ENCODE data around the gene DHX57. TPM values are rescaled to one million over a fixed set of nuclear protein-coding genes. Genes with fewer than 3 reads are reported as not detected.
A peak's percentile ranks its signal among the peaks of the same experiment; 100 is the strongest.

DHX57 gene
- total RNA-seq, 1 donor from 2014 or later = 18.6 TPM

DNA sequence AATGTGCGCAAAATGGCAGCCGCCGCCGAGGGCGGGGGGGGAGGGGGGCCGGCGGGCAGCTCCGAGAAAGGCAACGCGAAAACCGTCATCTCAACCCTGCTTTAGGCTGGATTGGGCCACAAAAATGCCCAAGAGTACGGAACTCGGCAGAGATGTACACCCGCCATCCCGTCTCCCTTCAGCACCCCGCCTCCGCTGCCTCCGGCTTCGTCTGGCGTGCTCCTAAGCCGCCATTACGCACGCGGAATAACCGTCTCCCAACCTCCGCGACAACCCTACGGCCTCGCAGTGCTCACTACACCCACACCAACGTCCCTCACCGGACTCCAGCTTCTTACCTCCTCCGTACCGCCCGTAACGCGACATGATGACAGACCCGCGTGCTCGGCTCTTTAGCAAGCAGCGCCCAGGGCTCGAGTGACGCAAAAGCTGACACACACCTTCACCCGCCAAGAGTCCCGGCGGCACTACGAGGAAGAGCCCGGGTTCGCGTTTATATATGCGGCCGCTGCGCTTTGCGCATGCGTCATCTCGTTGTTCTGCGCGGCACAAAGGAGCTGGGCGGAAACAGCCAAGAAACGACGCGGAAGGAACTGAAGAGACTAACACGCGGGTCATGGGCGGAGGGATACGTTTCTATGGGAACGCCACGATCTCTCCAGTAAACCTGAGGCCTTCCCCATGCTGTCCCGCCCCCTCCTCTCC is 124.7 kb downstream of the DHX57 start, which contains the start of gene SRSF7:
TSS of gene SRSF7 (minus strand) at position 471 of the 705 bp plus-strand sequence. CDS start at position 366, 105 bp downstream.
- H3K4me1 Mint-ChIP-seq (ENCODE audit: low read depth, unreplicated experiment) = peaks cover 30% of the 10 kb centered on the region
- peaks cover 51% of the 10 kb centered on the region for H3K79me2 ChIP-seq (ENCODE audit: insufficient read depth, low read length)

DNA sequence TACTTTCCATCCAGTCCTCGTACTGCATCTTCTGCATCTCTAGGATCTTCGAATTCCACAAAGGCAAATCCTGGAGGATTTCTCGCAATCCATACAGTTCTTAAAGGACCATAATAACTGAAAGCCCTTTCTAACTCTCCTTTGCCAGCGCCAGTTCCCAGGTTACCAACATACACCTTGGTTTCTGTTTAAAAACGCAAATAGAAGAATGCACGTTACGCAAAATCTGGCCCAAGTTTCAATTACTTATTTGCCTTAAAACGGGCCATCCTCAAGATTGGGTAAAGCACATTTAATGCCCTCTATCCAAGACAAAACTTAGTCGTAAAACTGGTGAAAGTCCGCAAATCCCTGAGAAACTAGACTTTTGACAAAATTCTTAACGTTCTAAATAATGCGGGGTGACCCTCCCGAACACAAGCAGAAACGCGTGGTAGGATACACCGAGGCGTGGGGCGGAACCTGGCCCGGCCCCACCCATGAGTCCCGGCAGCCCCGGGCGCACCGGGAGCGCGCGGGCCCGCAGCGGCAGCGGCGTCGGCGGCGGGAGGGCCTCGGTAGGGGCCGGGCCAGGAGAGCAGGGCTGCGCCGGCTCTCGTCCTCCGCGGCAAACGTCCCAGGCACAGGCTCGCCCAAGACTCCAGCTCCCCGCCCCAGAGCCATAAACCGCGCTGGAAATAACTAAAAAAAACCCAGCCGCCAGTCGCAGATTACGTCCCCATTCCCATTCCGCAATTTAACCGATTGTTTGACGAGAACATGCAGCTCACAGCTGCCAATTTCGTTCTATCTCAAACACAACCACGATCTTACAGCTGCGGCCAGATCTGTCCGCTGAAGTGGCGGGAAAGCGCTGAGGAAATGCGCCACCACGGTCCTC is 125.5 kb downstream of the DHX57 start:
- no peaks in the 10 kb centered on the region for H3K27me3 ChIP-seq (ENCODE audit: insufficient read depth, low read length)
- TF ChIP-seq EZH2 (IDR thresholded peaks at IDR 0.05; ENCODE audit: insufficient read depth, low read length) = no peak
- TF ChIP-seq, protein P1, sequence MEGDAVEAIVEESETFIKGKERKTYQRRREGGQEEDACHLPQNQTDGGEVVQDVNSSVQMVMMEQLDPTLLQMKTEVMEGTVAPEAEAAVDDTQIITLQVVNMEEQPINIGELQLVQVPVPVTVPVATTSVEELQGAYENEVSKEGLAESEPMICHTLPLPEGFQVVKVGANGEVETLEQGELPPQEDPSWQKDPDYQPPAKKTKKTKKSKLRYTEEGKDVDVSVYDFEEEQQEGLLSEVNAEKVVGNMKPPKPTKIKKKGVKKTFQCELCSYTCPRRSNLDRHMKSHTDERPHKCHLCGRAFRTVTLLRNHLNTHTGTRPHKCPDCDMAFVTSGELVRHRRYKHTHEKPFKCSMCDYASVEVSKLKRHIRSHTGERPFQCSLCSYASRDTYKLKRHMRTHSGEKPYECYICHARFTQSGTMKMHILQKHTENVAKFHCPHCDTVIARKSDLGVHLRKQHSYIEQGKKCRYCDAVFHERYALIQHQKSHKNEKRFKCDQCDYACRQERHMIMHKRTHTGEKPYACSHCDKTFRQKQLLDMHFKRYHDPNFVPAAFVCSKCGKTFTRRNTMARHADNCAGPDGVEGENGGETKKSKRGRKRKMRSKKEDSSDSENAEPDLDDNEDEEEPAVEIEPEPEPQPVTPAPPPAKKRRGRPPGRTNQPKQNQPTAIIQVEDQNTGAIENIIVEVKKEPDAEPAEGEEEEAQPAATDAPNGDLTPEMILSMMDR (IDR thresholded peaks at IDR 0.05; ENCODE audit: insufficient read depth, low read depth, low read length) = no peak
- peak overlapping the region; percentile 99 for H3K4me3 ChIP-seq (ENCODE audit: insufficient read depth, low read depth, low read length)
- peaks cover 55% of the 10 kb centered on the region for H4K20me1 ChIP-seq (ENCODE audit: insufficient read depth, low read length)
- FAIRE-seq (no peak), DNase-seq (ENCODE audit: low read depth) (no peak)
- H3K36me3 ChIP-seq (ENCODE audit: insufficient read depth, low read length) = peaks cover 43% of the 10 kb centered on the region
- peaks cover 16% of the 10 kb centered on the region for H3K4me1 ChIP-seq (ENCODE audit: insufficient read depth, low read length)
- peak overlapping the region; percentile 98 for H3K9ac ChIP-seq (ENCODE audit: low read length)
- Mint-ChIP-seq H3K4me3 (ENCODE audit: unreplicated experiment) (peak overlapping the region; percentile 100), H3K4me1 (ENCODE audit: low read depth, unreplicated experiment) (peaks cover 31% of the 10 kb centered on the region), H3K27me3 (ENCODE audit: low read depth, unreplicated experiment) (no peaks in the 10 kb centered on the region), H3K9me3 (ENCODE audit: unreplicated experiment) (no peaks in the 10 kb centered on the region), H3K27ac (ENCODE audit: unreplicated experiment) (peak overlapping the region; percentile 92), H3K36me3 (ENCODE audit: low read depth, unreplicated experiment) (peaks cover 21% of the 10 kb centered on the region)
- H3K9me3 ChIP-seq (ENCODE audit: insufficient read depth, low read depth, low read length) = no peaks in the 10 kb centered on the region
- H3K4me2 ChIP-seq (ENCODE audit: low read length) = peak overlapping the region; percentile 89
- H3K27ac ChIP-seq (ENCODE audit: low read depth, low read length) = peak overlapping the region; percentile 97
- H2AFZ ChIP-seq (ENCODE audit: low read depth, low read length) = peak overlapping the region; percentile 64
- peaks cover 59% of the 10 kb centered on the region for H3K79me2 ChIP-seq (ENCODE audit: insufficient read depth, low read length)

More for the DNA sequence above, 124.7 kb downstream of the DHX57 start, which contains the start of gene SRSF7:
- DNase-seq (ENCODE audit: low read depth) (peak; percentile 100), FAIRE-seq (no peak)
- H3K4me3 ChIP-seq (ENCODE audit: insufficient read depth, low read depth, low read length) = peak within 1 kb of the TSS; percentile 99
- H3K4me1 ChIP-seq (ENCODE audit: insufficient read depth, low read length) = peaks cover 16% of the 10 kb centered on the region
- H2AFZ ChIP-seq (ENCODE audit: low read depth, low read length) = peak within 1 kb of the TSS; percentile 89
- no peaks in the 10 kb centered on the region for H3K27me3 Mint-ChIP-seq (ENCODE audit: low read depth, unreplicated experiment)
- peak within 1 kb of the TSS; percentile 100 for H3K27ac Mint-ChIP-seq (ENCODE audit: unreplicated experiment)
- H3K9ac ChIP-seq (ENCODE audit: low read length) = peak within 1 kb of the TSS; percentile 98
- TF ChIP-seq, protein P1 (IDR thresholded peaks at IDR 0.05; ENCODE audit: insufficient read depth, low read depth, low read length) = no peak
- no peak for TF ChIP-seq EZH2 (IDR thresholded peaks at IDR 0.05; ENCODE audit: insufficient read depth, low read length)
- H3K4me2 ChIP-seq (ENCODE audit: low read length) = peak within 1 kb of the TSS; percentile 89
- H3K36me3 ChIP-seq (ENCODE audit: insufficient read depth, low read length) = peaks cover 35% of the 10 kb centered on the region
- peaks cover 47% of the 10 kb centered on the region for H4K20me1 ChIP-seq (ENCODE audit: insufficient read depth, low read length)
- no peaks in the 10 kb centered on the region for H3K27me3 ChIP-seq (ENCODE audit: insufficient read depth, low read length)
- no peaks in the 10 kb centered on the region for H3K9me3 ChIP-seq (ENCODE audit: insufficient read depth, low read depth, low read length)
- no peaks in the 10 kb centered on the region for H3K9me3 Mint-ChIP-seq (ENCODE audit: unreplicated experiment)
- H3K4me3 Mint-ChIP-seq (ENCODE audit: unreplicated experiment) = peak within 1 kb of the TSS; percentile 100
- H3K36me3 Mint-ChIP-seq (ENCODE audit: low read depth, unreplicated experiment) = peaks cover 21% of the 10 kb centered on the region
- H3K27ac ChIP-seq (ENCODE audit: low read depth, low read length) = peak within 1 kb of the TSS; percentile 97

Measured in astrocyte (in vitro differentiated cells and primary cell).